Measurements from ENCODE around the gene PIWIL4. TPM values are rescaled to one million over a fixed set of nuclear protein-coding genes. Genes with fewer than 3 reads are reported as not detected.

Gene PIWIL4
- total RNA-seq, 2 experiments from 2014 or later = 0.15 to 0.22 TPM

DNA sequence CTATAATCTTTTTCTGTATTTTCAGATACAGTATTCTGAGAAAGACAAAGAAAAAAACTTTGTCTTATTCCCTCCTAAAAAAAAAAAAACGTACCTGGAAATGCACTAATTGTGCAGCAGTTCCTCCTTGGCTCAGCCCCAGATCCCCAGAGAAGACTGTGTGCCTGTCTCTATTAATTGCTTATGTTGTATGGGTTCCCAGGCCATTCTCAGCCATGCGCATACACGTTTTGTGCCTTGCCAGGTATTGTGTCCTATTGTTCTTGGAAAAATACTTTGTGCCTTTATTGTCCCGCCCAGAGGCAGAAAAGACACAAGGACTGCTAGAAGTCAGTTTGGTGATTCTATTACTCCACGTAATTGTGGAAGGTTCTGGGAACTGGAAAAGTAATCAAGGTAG lies 91.2 kb downstream of the PIWIL4 start:
- ChIA-PET CTCF (ENCODE audit: unreplicated experiment) (no interaction called here), POLR2A (interaction anchor here (0.6 kb wide), 1 partner anchor 29 kb away, joined by 3 read pairs; no protein-coding TSS in a partner anchor)
- Histone ChIP-seq H3K79me2 (ENCODE audit: insufficient read depth, low read depth, low read length) (no peaks in the 10 kb centered on the region), H3K4me1 (ENCODE audit: insufficient read depth, low read length, poor library complexity, severe bottlenecking) (no peaks in the 10 kb centered on the region), H3K27ac (ENCODE audit: low read depth, low read length, poor library complexity, severe bottlenecking) (no peak overlapping the region), H3K4me2 (ENCODE audit: low read length) (no peak overlapping the region), H2AFZ (ENCODE audit: low read length) (no peak overlapping the region), H3K4me3 (ENCODE audit: low read depth, low read length, poor library complexity, severe bottlenecking) (no peak overlapping the region), H3K9me3 (ENCODE audit: low read length) (no peaks in the 10 kb centered on the region), H3K36me3 (ENCODE audit: insufficient read depth, low read length) (no peaks in the 10 kb centered on the region), H3K9me2 (ENCODE audit: insufficient read depth, low read length) (no peaks in the 10 kb centered on the region), H4K20me1 (ENCODE audit: insufficient read depth, low read length) (no peaks in the 10 kb centered on the region)
- TF ChIP-seq, protein P1, sequence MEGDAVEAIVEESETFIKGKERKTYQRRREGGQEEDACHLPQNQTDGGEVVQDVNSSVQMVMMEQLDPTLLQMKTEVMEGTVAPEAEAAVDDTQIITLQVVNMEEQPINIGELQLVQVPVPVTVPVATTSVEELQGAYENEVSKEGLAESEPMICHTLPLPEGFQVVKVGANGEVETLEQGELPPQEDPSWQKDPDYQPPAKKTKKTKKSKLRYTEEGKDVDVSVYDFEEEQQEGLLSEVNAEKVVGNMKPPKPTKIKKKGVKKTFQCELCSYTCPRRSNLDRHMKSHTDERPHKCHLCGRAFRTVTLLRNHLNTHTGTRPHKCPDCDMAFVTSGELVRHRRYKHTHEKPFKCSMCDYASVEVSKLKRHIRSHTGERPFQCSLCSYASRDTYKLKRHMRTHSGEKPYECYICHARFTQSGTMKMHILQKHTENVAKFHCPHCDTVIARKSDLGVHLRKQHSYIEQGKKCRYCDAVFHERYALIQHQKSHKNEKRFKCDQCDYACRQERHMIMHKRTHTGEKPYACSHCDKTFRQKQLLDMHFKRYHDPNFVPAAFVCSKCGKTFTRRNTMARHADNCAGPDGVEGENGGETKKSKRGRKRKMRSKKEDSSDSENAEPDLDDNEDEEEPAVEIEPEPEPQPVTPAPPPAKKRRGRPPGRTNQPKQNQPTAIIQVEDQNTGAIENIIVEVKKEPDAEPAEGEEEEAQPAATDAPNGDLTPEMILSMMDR (conservative IDR thresholded peaks at IDR 0.05; ENCODE audit: low read length) = no peak
- no peak for TF ChIP-seq EZH2phosphoT487 (IDR thresholded peaks at IDR 0.05; ENCODE audit: borderline replicate concordance, low read depth, low read length)
- intact Hi-C loops (cut with micrococcal nuclease; ENCODE audit: unreplicated experiment) = no loop called here
- DNase-seq (ENCODE audit: low spot score) = no peak
- no TSS peak for BruUV-seq (replicated peaks)

DNA sequence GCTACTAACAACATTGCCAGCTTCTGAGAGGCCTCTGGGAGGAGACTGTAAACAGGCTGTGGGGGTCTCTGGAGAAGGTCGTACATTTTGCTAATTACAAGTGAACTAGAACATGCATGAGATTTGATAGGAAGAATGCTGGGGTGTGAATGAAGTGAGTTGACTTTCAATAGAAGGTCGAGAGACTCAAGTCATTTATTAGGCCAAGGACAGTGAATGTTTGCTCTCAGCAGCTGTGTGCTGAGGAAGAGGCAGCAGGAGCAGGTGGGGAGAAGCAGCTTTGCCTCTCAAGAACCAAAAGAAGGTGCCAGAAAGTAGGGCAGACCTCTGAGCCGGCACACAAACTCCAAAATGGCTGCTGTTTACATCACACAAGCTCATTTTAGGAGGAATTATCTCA lies 91.7 kb downstream of the PIWIL4 start:
- BruUV-seq (replicated peaks) = no TSS peak

DNA sequence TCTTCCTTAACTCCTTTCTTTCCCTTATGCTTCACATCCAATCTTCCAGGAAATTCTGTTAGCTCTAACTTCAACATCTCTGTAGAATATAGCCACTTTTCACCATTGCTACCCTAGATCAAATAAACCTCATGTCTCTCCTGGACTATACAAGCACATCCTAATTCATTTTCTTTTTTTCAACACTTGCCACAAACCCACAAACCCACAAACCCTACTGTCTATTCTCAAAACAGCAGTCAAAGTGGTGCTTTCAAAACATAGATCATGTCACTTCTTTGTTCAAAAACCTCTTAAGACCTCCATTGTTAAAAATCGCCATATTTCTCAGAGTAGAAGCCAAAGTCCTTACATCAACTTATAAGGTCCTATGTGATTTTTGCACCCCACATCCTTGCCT lies 94.3 kb downstream of the PIWIL4 start:
- no peaks in the 10 kb centered on the region for H3K9me3 ChIP-seq (ENCODE audit: low read length)
- H3K27ac ChIP-seq (ENCODE audit: low read depth, low read length, poor library complexity, severe bottlenecking) = no peak overlapping the region
- intact Hi-C loops (cut with micrococcal nuclease; ENCODE audit: unreplicated experiment) = no loop called here
- H3K79me2 ChIP-seq (ENCODE audit: insufficient read depth, low read depth, low read length) = no peaks in the 10 kb centered on the region
- H2AFZ ChIP-seq (ENCODE audit: low read length) = no peak overlapping the region
- no peak for DNase-seq (ENCODE audit: low spot score)
- H3K9me2 ChIP-seq (ENCODE audit: insufficient read depth, low read length) = no peaks in the 10 kb centered on the region
- TF ChIP-seq, protein P1 (conservative IDR thresholded peaks at IDR 0.05; ENCODE audit: low read length) = no peak
- TF ChIP-seq EZH2phosphoT487 (IDR thresholded peaks at IDR 0.05; ENCODE audit: borderline replicate concordance, low read depth, low read length) = no peak
- H3K4me3 ChIP-seq (ENCODE audit: low read depth, low read length, poor library complexity, severe bottlenecking) = no peak overlapping the region
- ChIA-PET POLR2A (no interaction called here), CTCF (ENCODE audit: unreplicated experiment) (no interaction called here)
- H3K4me2 ChIP-seq (ENCODE audit: low read length) = no peak overlapping the region
- H4K20me1 ChIP-seq (ENCODE audit: insufficient read depth, low read length) = no peaks in the 10 kb centered on the region
- no peaks in the 10 kb centered on the region for H3K4me1 ChIP-seq (ENCODE audit: insufficient read depth, low read length, poor library complexity, severe bottlenecking)
- BruUV-seq (replicated peaks) = no TSS peak
- no peaks in the 10 kb centered on the region for H3K36me3 ChIP-seq (ENCODE audit: insufficient read depth, low read length)

More for the DNA sequence above, 91.7 kb downstream of the PIWIL4 start:
- TF ChIP-seq EZH2phosphoT487 (IDR thresholded peaks at IDR 0.05; ENCODE audit: borderline replicate concordance, low read depth, low read length) = no peak
- TF ChIP-seq, protein P1 (conservative IDR thresholded peaks at IDR 0.05; ENCODE audit: low read length) = no peak
- H3K27ac ChIP-seq (ENCODE audit: low read depth, low read length, poor library complexity, severe bottlenecking) = no peak overlapping the region
- H3K79me2 ChIP-seq (ENCODE audit: insufficient read depth, low read depth, low read length) = no peaks in the 10 kb centered on the region
- H3K4me2 ChIP-seq (ENCODE audit: low read length) = no peak overlapping the region
- no peaks in the 10 kb centered on the region for H4K20me1 ChIP-seq (ENCODE audit: insufficient read depth, low read length)
- no peaks in the 10 kb centered on the region for H3K9me2 ChIP-seq (ENCODE audit: insufficient read depth, low read length)
- intact Hi-C loops (cut with micrococcal nuclease; ENCODE audit: unreplicated experiment) = no loop called here
- DNase-seq (ENCODE audit: low spot score) = no peak
- ChIA-PET POLR2A (interaction anchor here (0.6 kb wide), 1 partner anchor 29 kb away, joined by 3 read pairs; no protein-coding TSS in a partner anchor), CTCF (ENCODE audit: unreplicated experiment) (no interaction called here)
- no peaks in the 10 kb centered on the region for H3K4me1 ChIP-seq (ENCODE audit: insufficient read depth, low read length, poor library complexity, severe bottlenecking)
- H3K9me3 ChIP-seq (ENCODE audit: low read length) = no peaks in the 10 kb centered on the region
- no peaks in the 10 kb centered on the region for H3K36me3 ChIP-seq (ENCODE audit: insufficient read depth, low read length)
- no peak overlapping the region for H2AFZ ChIP-seq (ENCODE audit: low read length)
- no peak overlapping the region for H3K4me3 ChIP-seq (ENCODE audit: low read depth, low read length, poor library complexity, severe bottlenecking)
